HepG2 (cell line): ENCODE data around the gene GALR3. TPM values are rescaled to one million over a fixed set of nuclear protein-coding genes. Genes with fewer than 3 reads are reported as not detected.
A peak's percentile ranks its signal among the peaks of the same experiment; 100 is the strongest.

ENCODE experiments used
- AGO2 ChIP-seq: fragments of 200-400 bp; formaldehyde crosslinking; optimal IDR thresholded peaks from 2 replicates; pipeline ENCODE3; 2017; ENCODE audit warnings: mild to moderate bottlenecking, low read depth, low read length, moderate library complexity
- DRAP1 ChIP-seq: IDR thresholded peaks from 2 replicates; pipeline ENCODE4 v1.6.1; 2016; ENCODE audit warnings: missing genetic modification reagents, missing compliant biosample characterization
- ELF3 ChIP-seq: IDR thresholded peaks from 2 replicates; pipeline ENCODE4 v1.6.1; 2016; ENCODE audit warnings: missing genetic modification reagents, missing compliant biosample characterization
- FLYWCH1 ChIP-seq: sonication (generic); formaldehyde crosslinking; IDR thresholded peaks from 2 replicates; pipeline ENCODE4 v1.8.1; 2023; ENCODE audit warnings: mild to moderate bottlenecking, missing genetic modification reagents
- FOSL2 ChIP-seq: sonication (generic); formaldehyde crosslinking; IDR thresholded peaks from 2 replicates; pipeline ENCODE4 v1.4.0; 2020; ENCODE audit warnings: missing genetic modification reagents
- FOXO4 ChIP-seq: sonication (generic); formaldehyde crosslinking; conservative IDR thresholded peaks from 2 replicates; pipeline ENCODE4 v1.8.1; 2023; ENCODE audit warnings: missing genetic modification reagents
- GATAD2A ChIP-seq: IDR thresholded peaks from 2 replicates; pipeline ENCODE4 v1.6.1; 2016
- HBP1 ChIP-seq: IDR thresholded peaks from 2 replicates; pipeline ENCODE4 v1.6.1; 2016; ENCODE audit warnings: low read depth, control low read depth
- KDM1A ChIP-seq: IDR thresholded peaks from 2 replicates; pipeline ENCODE4 v1.6.1; 2016; ENCODE audit warnings: missing compliant biosample characterization
- NR0B2 ChIP-seq: sonication (generic); formaldehyde crosslinking; IDR thresholded peaks from 2 replicates; pipeline ENCODE4 v1.4.0; 2020; ENCODE audit warnings: mild to moderate bottlenecking, missing genetic modification reagents
- NR2C2 ChIP-seq: sonication (generic); formaldehyde crosslinking; IDR thresholded peaks from 2 replicates; pipeline ENCODE4 v1.4.0; 2020; ENCODE audit warnings: missing genetic modification reagents, mild to moderate bottlenecking, moderate library complexity, borderline replicate concordance
- PAXIP1 ChIP-seq: sonication (generic); formaldehyde crosslinking; conservative IDR thresholded peaks from 2 replicates; pipeline ENCODE4 v1.4.0; 2020; ENCODE audit warnings: mild to moderate bottlenecking, missing genetic modification reagents, moderate library complexity
- SOX5 ChIP-seq: IDR thresholded peaks from 2 replicates; pipeline ENCODE4 v1.6.1; 2016; ENCODE audit warnings: borderline replicate concordance
- ZBTB25 ChIP-seq: IDR thresholded peaks from 2 replicates; pipeline ENCODE4 v1.6.1; 2018; ENCODE audit warnings: missing genetic modification reagents
- ZNF264 ChIP-seq: sonication (generic); formaldehyde crosslinking; IDR thresholded peaks from 2 replicates; pipeline ENCODE4 v1.4.0; 2020; ENCODE audit warnings: missing genetic modification reagents
- ZNF292 ChIP-seq: sonication (generic); formaldehyde crosslinking; IDR thresholded peaks from 2 replicates; pipeline ENCODE4 v1.8.1; 2022; ENCODE audit warnings: mild to moderate bottlenecking, low read depth, missing genetic modification reagents, borderline replicate concordance
- ZNF639 ChIP-seq: conservative IDR thresholded peaks from 2 replicates; pipeline ENCODE4 v1.6.1; 2018; ENCODE audit warnings: missing genetic modification reagents
- ZNF772 ChIP-seq: sonication (generic); formaldehyde crosslinking; IDR thresholded peaks from 2 replicates; pipeline ENCODE4 v1.5.0; 2020; ENCODE audit warnings: mild to moderate bottlenecking, missing genetic modification reagents
- ZNF780A ChIP-seq: sonication (generic); formaldehyde crosslinking; IDR thresholded peaks from 2 replicates; pipeline ENCODE4 v1.8.0; 2022; ENCODE audit warnings: mild to moderate bottlenecking, missing genetic modification reagents, moderate library complexity
- polyA plus RNA-seq, 8 experiments: library from polyadenylated mRNA; depleted of rRNA in 3 of 8; stranded (reverse) in 7 of 8; unstranded in 1 of 8; fragments of >200 nt; fragmentation: Illumina TruSeq in 4 of 8; extraction: Trizol in 4 of 8; gene quantifications; 2 replicates each; pipeline versions ENCODE4 v1.2.1 to v1.2.3, GENCODE V29; 2011 to 2016; ENCODE audit warnings: low read depth in 4 of 8, missing spikeins in 1 of 8, mixed read lengths in 1 of 8; ENCODE audit not compliant: insufficient read depth in 1 of 8
- total RNA-seq, 5 experiments: library from RNA; depleted of rRNA; stranded (reverse); fragments of >200 nt; fragmentation: Illumina TruSeq; extraction: Trizol; gene quantifications; 2 replicates each; pipeline ENCODE4 v1.2.3, GENCODE V29; 2016; ENCODE audit warnings: low read depth in 1 of 5

GALR3 gene
- total and polyA plus RNA-seq, 2 of the 13 experiments (the other 11 are each of a cell fraction or from before 2014, with no cell fraction given): 0.13 TPM; not detected in 1

GRCh38 chr22:37842015-37842793 lies 19.0 kb downstream of the GALR3 start (continued):
- TF ChIP-seq HBP1 (CRISPR knock-in tag) (0 out of 2 replicates have a peak, but pooled peaks have one; percentile 30), ZNF772 (no peak), ELF3 (peak; percentile 21; the same call in 1 of the 2 replicates), AGO2 (no peak), ZNF264 (CRISPR knock-in tag) (no peak), PAXIP1 (CRISPR knock-in tag) (peak; percentile 76), SOX5 (peak; percentile 38; the same call in 1 of the 2 replicates), FOXO4 (CRISPR knock-in tag) (no peak), ZBTB25 (CRISPR knock-in tag) (peak; percentile 64; the same call in 1 of the 2 replicates), NR0B2 (CRISPR knock-in tag) (no peak), KDM1A (CRISPR knock-in tag) (peak; percentile 55; the same call in 1 of the 2 replicates), FLYWCH1 (CRISPR knock-in tag) (no peak), ZNF639 (no peak), GATAD2A (peak; percentile 73), FOSL2 (CRISPR knock-in tag) (peak; percentile 37; the same call in 1 of the 2 replicates), ZNF780A (CRISPR knock-in tag) (no peak), DRAP1 (0 out of 2 replicates have a peak, but pooled peaks have one; percentile 9), NR2C2 (CRISPR knock-in tag) (peak; percentile 17; the same call in 1 of the 2 replicates), ZNF292 (CRISPR knock-in tag) (no peak)
